Activated T-helper 17 cell treated with anti-CD3 and anti-CD28 coated beads, Interleukin-2, amount 50 U/mL, for 72 hours (primary cell): Measurements from ENCODE around the gene ZNF552. TPM values are rescaled to one million over a fixed set of nuclear protein-coding genes. Genes with fewer than 3 reads are reported as not detected.
"Not testable (repeated sequence)": the region's sequence is repeated elsewhere in the genome, so short reads cannot be mapped to it uniquely, and the experiment has no call there.

Experiments
- ATAC-seq: fragments of 150-1000 bp; cut with Tn5 transposase; replicated peaks from 2 replicates; pipeline ENCODE4 v1.10.0; 2021; ENCODE audit warnings: mild to moderate bottlenecking, moderate library complexity
- H3K27ac Mint-ChIP-seq: one replicate; pipeline ENCODE4 v1.8.0; 2022; ENCODE audit warnings: mixed read lengths
- H3K27me3 Mint-ChIP-seq: one replicate; pipeline ENCODE4 v1.8.0; 2022; ENCODE audit warnings: mixed read lengths
- H3K36me3 Mint-ChIP-seq: one replicate; pipeline ENCODE4 v1.8.0; 2022; ENCODE audit warnings: low read depth, mild to moderate bottlenecking, mixed read lengths
- H3K4me1 Mint-ChIP-seq: one replicate; pipeline ENCODE4 v1.8.0; 2022; ENCODE audit warnings: mixed read lengths
- H3K4me3 Mint-ChIP-seq: one replicate; pipeline ENCODE4 v1.8.0; 2022; ENCODE audit warnings: mild to moderate bottlenecking, mixed read lengths
- H3K9me3 Mint-ChIP-seq: one replicate; pipeline ENCODE4 v1.8.0; 2022; ENCODE audit warnings: mixed read lengths
- total RNA-seq, 2 donors: library from RNA; stranded (reverse); gene quantifications; one replicate each; pipeline ENCODE4 v1.2.3, GENCODE V29; 2022

The ZNF552 gene
- total RNA-seq, 2 donors from 2014 or later: 6.0 to 7.5 TPM

DNA sequence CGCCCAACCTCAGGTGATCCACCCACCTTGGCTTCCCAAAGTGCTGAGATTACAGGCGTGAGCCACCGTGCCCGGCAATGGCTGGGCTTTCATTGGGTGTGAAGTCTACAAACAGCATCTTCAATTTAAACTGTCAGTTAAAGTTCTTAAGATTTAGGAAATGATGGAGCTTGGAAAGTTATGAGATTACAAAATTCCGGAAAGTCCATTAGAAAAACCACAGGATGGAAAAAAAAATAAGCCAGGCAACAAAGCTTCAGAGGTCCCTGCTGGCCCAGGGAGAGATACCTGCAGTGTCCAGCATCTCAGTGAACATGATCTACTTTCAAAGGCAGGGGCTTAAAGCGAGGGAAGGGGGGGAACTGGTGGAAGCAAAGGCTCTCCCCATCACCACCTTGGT, 10.8 kb upstream of the ZNF552 start:
- H3K27me3 Mint-ChIP-seq: no peaks in the 10 kb centered on the region
- H3K4me3 Mint-ChIP-seq: no peak overlapping the region
- no peak overlapping the region for H3K27ac Mint-ChIP-seq
- no peak for ATAC-seq
- H3K4me1 Mint-ChIP-seq: peaks cover 18% of the 10 kb centered on the region
- H3K9me3 Mint-ChIP-seq: no peaks in the 10 kb centered on the region
- peaks cover 81% of the 10 kb centered on the region for H3K36me3 Mint-ChIP-seq

DNA sequence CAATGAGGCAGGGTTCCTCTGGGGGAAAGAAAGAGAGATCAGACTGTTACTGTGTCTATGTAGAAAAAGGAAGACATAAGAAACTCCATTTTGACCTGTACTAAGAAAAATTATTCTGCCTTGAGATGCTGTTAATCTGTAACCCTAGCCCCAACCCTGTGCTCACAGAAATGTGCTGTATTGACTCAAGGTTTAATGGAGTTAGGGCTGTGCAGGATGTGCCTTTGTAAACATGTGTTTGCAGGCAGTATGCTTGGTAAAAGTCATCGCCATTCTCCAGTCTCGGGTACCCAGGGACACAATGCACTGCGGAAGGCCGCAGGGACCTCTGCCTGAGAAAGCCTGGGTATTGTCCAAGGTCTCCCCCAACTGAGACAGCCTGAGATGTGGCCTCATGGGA, 8.9 kb upstream of the ZNF552 start:
- ATAC-seq, H3K27ac Mint-ChIP-seq, H3K4me3 Mint-ChIP-seq, H3K27me3 Mint-ChIP-seq, H3K9me3 Mint-ChIP-seq: not testable (repeated sequence)
- peaks cover 22% of the 10 kb centered on the region for H3K4me1 Mint-ChIP-seq
- H3K36me3 Mint-ChIP-seq: peaks cover 75% of the 10 kb centered on the region

DNA sequence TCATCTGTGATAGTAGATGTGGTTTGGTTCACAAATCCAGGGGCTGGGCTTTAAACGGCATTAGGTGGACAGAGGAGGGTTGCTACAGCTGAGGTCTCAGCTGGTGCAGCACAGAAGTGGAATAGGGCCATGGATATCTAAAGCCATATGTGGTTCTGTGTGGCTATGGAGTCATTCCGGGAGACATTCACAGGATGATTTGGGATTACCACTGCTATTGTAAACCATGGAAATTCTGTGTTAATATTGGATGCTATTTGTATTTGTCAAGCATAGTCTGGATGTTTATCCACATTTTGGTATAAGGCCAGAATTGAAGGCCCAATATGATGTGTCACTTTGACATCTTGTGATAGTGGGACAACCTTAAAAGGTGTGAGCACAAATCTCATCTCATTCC, 8.4 kb upstream of the ZNF552 start:
- H3K27me3 Mint-ChIP-seq, ATAC-seq, H3K9me3 Mint-ChIP-seq: not testable (repeated sequence)
- Mint-ChIP-seq H3K4me3 (peak overlapping the region; percentile 7), H3K27ac (peak overlapping the region; percentile 4), H3K4me1 (peaks cover 25% of the 10 kb centered on the region), H3K36me3 (peaks cover 72% of the 10 kb centered on the region)

DNA sequence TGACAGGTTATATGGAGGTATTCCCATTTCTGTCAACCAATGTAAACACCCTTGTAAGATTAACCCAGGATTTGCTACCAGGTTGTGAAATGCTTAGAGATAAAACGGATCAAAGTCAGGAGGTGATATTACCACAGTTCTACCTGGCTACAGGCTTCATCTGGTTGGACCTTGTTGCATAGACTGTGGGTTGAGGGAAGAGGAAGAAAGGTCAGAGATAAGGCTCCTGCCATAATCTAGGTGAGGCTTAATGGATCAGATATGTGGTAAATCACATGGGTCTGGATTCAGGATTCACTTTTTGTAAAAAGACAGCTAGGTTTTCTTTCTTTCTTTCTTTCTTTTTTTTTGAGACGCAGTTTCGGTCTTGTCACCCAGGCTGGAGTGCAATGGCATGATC, 6.8 kb upstream of the ZNF552 start:
- peaks cover 62% of the 10 kb centered on the region for H3K36me3 Mint-ChIP-seq
- peaks cover 25% of the 10 kb centered on the region for H3K4me1 Mint-ChIP-seq
- H3K27ac Mint-ChIP-seq, H3K27me3 Mint-ChIP-seq, H3K9me3 Mint-ChIP-seq, ATAC-seq: not testable (repeated sequence)
- H3K4me3 Mint-ChIP-seq: peak overlapping the region; percentile 99

DNA sequence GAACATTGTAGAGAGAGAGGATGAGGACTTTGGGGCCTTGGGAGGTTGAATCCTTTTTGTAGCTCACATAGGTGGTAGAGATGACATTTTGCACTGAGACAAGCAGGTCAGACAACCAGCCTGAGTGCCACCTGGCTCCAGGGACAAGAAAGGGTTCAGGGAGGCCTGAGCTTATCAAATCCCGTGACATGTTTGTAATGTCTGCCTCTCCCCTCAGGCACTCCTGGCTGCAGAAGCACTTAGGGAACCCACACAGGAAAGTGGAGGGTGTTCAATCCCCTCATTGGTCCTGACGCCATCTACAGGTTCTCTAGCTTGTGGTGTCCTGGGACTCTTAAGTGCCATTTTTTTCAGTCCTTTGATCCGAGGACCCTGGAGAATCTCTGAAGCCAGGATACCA, 6.4 kb upstream of the ZNF552 start:
- Mint-ChIP-seq H3K4me3 (peak overlapping the region; percentile 99), H3K27ac (peak overlapping the region; percentile 98), H3K36me3 (peaks cover 58% of the 10 kb centered on the region), H3K4me1 (peaks cover 25% of the 10 kb centered on the region)
- H3K27me3 Mint-ChIP-seq, H3K9me3 Mint-ChIP-seq, ATAC-seq: not testable (repeated sequence)

DNA sequence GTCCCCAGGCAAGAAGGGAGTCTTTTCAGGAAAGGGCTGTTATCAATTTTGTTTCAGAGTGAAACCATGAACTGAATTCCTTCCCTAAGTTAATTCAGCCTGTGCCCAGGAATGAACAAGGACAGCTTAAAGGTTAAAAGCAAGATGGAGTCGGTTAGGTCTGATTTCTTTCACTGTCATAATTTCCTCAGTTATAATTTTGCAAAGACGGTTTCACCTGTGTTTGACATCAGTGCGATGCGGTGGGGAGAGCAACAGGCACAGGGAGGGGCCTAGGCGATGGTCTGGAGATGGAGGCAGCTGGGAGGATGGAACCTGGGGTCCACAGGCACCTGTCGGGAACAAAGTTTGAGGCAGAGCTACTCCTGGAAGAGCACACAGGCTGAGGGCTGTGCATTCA, 5.9 kb upstream of the ZNF552 start:
- Mint-ChIP-seq H3K4me3 (peak overlapping the region; percentile 99), H3K27me3 (no peaks in the 10 kb centered on the region), H3K4me1 (peaks cover 25% of the 10 kb centered on the region), H3K27ac (peak overlapping the region; percentile 98), H3K36me3 (peaks cover 54% of the 10 kb centered on the region), H3K9me3 (no peaks in the 10 kb centered on the region)
- ATAC-seq: no peak

DNA sequence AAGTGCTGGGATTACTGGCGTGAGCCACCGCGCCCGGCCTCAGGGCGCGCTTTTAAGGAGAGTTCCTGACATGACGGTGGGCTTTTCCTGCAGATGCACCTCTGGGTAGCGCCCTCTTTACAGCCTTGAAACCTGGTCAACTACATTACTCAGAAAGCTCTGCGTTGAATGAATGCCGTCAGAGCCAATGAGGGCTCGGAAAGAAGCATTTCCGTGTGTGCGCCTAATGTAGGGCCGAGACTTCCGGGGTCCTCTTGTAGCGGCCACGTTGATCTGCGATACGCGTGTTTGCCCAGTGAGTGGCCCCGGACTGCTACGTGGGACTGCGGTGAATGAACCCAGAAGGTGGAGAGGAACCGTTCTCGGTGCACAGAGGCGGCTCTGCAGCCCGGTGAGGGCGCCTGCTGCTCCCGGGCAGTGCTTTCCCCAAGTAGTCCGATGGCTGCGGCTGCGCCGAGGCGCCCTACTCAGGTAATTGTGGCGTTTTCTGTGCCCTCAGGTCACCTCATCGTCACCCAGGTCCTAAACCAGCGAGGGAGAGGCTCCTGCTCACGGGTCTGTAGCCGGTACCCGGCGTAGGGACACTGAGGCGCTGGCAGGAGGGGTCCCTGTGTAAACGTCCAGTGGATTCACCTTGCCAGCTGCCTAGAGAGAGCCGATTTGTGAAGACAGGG, 4.9 kb upstream of the ZNF552 start:
- Mint-ChIP-seq H3K27ac (peak overlapping the region; percentile 98), H3K9me3 (no peaks in the 10 kb centered on the region), H3K27me3 (no peaks in the 10 kb centered on the region), H3K4me3 (peak overlapping the region; percentile 99), H3K36me3 (peaks cover 51% of the 10 kb centered on the region), H3K4me1 (peaks cover 29% of the 10 kb centered on the region)
- peak; percentile 93 for ATAC-seq

DNA sequence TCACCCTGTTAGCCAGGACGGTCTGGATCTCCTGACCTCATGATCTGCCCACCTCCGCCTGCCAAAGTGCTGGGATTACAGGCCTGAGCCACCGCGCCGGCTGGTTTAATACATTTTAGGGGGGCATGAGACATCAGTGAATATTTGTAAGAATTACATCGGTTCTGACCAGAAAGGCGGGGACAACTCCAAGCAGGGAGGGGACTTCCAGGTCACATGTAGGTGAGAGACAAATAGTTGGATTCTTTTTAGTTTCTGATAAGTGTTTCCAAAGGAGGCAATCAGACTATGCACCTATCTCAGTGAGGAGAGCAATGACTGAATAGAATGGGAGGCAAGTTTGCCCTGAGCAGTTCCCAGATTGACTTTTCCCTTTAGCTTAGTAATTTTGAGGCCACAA, 3.7 kb upstream of the ZNF552 start:
- peaks cover 28% of the 10 kb centered on the region for H3K4me1 Mint-ChIP-seq
- H3K27me3 Mint-ChIP-seq: no peaks in the 10 kb centered on the region
- no peaks in the 10 kb centered on the region for H3K9me3 Mint-ChIP-seq
- peak overlapping the region; percentile 77 for H3K27ac Mint-ChIP-seq
- ATAC-seq: no peak
- H3K4me3 Mint-ChIP-seq: peak overlapping the region; percentile 99
- peaks cover 39% of the 10 kb centered on the region for H3K36me3 Mint-ChIP-seq

DNA sequence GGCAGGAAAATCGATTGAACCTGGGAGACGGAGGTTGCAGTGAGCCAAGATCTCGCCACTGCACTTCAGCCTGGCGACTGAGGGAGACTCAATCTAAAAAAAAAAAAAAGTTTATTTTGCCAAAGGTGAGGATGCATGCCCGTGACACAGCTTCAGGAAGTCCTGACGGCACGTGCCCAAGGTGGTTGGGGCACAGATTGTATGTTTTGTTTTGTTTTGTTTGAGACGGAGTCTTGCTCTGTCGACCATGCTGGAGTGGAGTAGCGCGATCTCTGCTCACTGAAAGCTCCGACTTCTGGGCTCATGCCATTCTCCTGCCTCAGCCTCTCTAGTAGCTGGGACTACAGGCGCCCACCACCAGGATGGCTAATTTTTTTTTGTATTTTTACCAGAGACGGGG, 3.3 kb upstream of the ZNF552 start:
- ATAC-seq: no peak
- no peaks in the 10 kb centered on the region for H3K27me3 Mint-ChIP-seq
- H3K27ac Mint-ChIP-seq: peak overlapping the region; percentile 77
- peaks cover 37% of the 10 kb centered on the region for H3K36me3 Mint-ChIP-seq
- no peaks in the 10 kb centered on the region for H3K9me3 Mint-ChIP-seq
- peak overlapping the region; percentile 99 for H3K4me3 Mint-ChIP-seq
- peaks cover 31% of the 10 kb centered on the region for H3K4me1 Mint-ChIP-seq

DNA sequence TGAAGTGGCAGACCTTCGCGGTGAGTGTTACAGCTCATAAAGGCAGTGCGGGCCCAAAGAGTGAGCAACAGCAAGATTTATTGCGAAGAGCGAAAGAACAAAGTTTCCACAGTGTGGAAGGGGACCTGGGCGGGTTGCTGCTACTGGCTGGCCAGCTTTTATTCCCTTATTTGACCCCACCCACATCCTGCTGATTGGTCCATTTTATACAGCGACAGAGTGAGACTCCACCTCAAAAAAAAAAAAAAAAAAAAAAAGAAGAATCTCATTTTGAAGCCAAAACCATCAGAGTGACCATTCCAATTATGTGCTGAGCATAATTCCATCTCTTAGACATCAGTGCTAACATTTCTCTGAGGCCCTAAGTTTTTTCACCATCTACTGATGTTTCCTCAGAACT, 1.9 kb upstream of the ZNF552 start:
- no peak overlapping the region for H3K27ac Mint-ChIP-seq
- no peaks in the 10 kb centered on the region for H3K27me3 Mint-ChIP-seq
- no peaks in the 10 kb centered on the region for H3K9me3 Mint-ChIP-seq
- H3K4me3 Mint-ChIP-seq: no peak overlapping the region
- H3K36me3 Mint-ChIP-seq: peaks cover 37% of the 10 kb centered on the region
- H3K4me1 Mint-ChIP-seq: peaks cover 33% of the 10 kb centered on the region
- ATAC-seq: no peak

DNA sequence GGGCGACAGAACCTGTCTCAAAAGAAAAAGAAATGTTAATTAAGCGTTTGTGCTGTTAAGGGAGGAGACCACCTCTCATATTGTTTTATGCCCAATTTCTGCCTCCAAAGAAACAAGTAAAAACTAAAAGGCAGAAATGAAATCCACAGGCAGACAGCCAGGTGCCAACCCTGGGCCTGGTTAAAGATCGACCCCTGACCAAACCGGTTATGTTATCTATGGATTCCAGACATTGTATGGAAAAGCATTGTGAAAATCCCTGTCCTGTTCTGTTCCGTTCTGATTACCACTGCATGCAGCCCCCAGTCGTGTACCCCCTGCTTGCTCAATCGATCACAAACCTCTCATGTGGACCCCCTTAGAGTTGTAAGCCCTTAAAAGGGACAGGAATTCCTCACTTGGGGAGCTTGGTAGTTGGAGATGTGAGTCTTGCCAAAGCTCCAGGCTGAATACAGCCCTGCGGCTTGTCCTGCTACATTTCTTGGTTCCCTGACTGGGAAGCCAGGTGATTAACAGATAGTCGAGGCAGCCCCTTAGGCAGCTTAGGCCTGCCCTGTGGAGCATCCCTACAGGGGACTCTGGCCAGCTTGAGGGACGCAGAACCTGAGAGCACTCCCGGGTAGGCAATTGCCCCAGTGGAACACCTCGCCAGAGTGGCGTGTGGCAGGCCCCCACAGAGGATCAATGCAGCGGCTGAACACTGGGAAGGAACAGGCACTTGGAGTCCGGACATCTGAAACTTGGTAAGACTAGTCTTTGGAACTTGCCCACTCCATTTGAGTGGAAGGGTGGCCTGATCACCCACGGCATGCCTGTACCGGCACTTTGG, 748 bp upstream of the ZNF552 start:
- Mint-ChIP-seq H3K4me3 (peak overlapping the region; percentile 96), H3K36me3 (peaks cover 31% of the 10 kb centered on the region), H3K27me3 (no peaks in the 10 kb centered on the region), H3K4me1 (peaks cover 27% of the 10 kb centered on the region), H3K27ac (peak overlapping the region; percentile 93), H3K9me3 (no peaks in the 10 kb centered on the region)
- ATAC-seq: no peak

DNA sequence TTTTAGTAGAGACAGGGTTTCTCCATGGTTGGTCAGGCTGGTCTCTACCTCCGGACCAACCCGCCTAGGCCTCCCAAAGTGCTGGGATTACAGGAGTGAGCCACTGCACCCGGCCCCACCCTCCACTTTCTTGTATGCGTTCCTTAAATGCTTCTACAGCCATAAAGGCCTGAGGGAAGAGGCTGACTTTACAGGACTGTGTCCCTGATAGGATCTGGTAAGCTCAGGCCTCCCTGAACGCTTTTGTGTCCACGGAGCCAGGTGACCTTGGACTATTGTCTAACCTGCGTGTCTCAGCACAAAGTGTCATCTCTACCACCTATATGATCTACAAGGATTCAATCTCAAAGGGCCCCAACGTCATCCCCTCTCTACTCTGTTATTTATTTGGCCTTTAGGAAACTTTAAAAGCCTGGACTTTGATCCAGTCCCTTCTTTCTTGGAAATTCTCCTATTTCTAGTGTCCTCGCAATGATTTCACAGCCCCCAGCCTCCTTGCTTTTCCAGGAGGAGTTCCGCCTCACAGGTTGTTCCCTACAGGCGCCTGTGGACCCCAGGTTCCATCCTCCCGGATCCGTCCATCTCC, 701 bp downstream of the ZNF552 start:
- H3K27me3 Mint-ChIP-seq: no peaks in the 10 kb centered on the region
- peaks cover 25% of the 10 kb centered on the region for H3K4me1 Mint-ChIP-seq
- H3K9me3 Mint-ChIP-seq: no peaks in the 10 kb centered on the region
- no peak for ATAC-seq
- H3K36me3 Mint-ChIP-seq: peaks cover 33% of the 10 kb centered on the region
- peak overlapping the region; percentile 93 for H3K27ac Mint-ChIP-seq
- H3K4me3 Mint-ChIP-seq: peak overlapping the region; percentile 96

DNA sequence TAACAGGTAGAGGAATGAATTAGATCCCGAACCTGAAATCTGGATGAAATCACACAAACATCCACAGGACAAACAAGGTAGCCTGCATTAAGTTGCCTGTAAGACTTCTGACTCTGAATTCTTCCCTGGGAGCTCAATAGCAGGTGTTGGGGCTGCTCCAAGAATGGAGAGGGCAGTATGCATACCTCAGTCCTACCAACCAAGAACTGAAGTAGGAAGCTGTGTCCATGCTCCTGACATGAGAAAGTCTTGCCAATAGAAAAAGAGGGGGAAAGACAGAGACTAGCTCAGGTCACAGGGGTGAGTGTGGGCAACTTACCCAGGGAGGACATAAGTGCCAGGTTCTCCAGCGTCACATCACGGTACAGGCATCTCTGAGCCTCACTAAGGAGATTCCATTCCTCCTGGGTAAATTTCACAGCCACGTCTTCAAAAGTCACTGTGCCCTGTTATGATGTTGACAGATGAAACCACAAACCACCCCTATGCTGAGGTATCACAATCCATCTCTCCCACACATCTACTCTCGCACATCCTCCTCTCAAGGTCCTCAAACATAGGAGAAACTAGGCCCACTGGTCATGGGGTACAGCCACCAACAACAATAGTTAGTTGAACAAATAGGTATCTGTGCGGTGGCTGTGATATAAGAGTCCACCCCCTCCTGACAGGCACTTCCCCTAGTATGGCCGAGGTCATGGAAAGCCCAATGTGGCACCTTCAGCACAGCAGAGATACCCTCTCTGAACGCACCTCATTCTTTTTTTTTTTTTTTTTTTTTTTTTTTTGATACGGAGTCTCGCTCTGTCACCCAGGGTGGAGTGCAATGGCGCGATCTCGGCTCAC, 1.5 kb downstream of the ZNF552 start:
- Mint-ChIP-seq H3K4me3 (peak overlapping the region; percentile 96), H3K36me3 (peaks cover 41% of the 10 kb centered on the region), H3K27ac (peak overlapping the region; percentile 47), H3K4me1 (peaks cover 20% of the 10 kb centered on the region)
- H3K9me3 Mint-ChIP-seq, H3K27me3 Mint-ChIP-seq: not testable (repeated sequence)
- peak; percentile 30 for ATAC-seq

DNA sequence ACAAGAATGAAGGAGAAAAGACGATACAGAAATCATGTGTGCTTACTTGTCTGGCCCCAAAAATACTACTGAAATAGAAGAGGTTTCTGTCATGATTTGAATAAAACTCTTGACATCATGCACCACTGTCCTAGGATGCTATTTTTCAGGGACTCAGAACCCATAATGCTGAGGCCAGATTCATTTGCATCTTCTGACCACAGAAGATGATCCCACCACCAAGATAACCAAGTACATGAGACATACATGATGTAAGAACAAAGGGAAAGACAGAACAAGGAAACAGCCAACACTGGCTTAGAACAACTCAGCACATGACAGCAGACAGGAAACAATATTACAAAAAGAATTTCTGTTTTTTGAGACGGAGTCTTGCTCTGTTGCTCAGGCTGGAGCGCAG, 2.5 kb downstream of the ZNF552 start:
- peaks cover 51% of the 10 kb centered on the region for H3K36me3 Mint-ChIP-seq
- H3K27ac Mint-ChIP-seq: peak overlapping the region; percentile 47
- H3K9me3 Mint-ChIP-seq: no peaks in the 10 kb centered on the region
- peak; percentile 29 for ATAC-seq
- H3K4me1 Mint-ChIP-seq: peaks cover 20% of the 10 kb centered on the region
- no peaks in the 10 kb centered on the region for H3K27me3 Mint-ChIP-seq
- peak overlapping the region; percentile 96 for H3K4me3 Mint-ChIP-seq
